Muscle layer of duodenum (tissue), 2 donors: Measurements from ENCODE around the gene DRC3.

Experiments used
- H3K27ac ChIP-seq: one replicate; pipeline ENCODE4 v1.7.0; 2013; ENCODE audit warnings: mild to moderate bottlenecking, low read length
- H3K27me3 ChIP-seq: one replicate; pipeline ENCODE4 v1.7.0; 2013; ENCODE audit warnings: low read depth, mild to moderate bottlenecking, control low read depth, low read length
- H3K36me3 ChIP-seq, 2 donors: one replicate each; pipeline ENCODE4 v1.7.0; 2013; ENCODE audit warnings: low read length in 2 of 2, control low read depth in 1 of 2, mild to moderate bottlenecking in 1 of 2; ENCODE audit not compliant: insufficient read depth in 2 of 2, control insufficient read depth in 1 of 2
- H3K4me1 ChIP-seq, 2 donors: one replicate each; pipeline ENCODE4 v1.7.0; 2013; ENCODE audit warnings: low read length in 2 of 2, mild to moderate bottlenecking in 2 of 2, control low read depth in 1 of 2, moderate library complexity in 1 of 2; ENCODE audit not compliant: insufficient read depth in 2 of 2, control insufficient read depth in 1 of 2
- H3K4me3 ChIP-seq, 2 donors: one replicate each; pipeline ENCODE4 v1.7.0; 2013; ENCODE audit warnings: low read length in 2 of 2, low read depth in 1 of 2, mild to moderate bottlenecking in 1 of 2
- H3K9me3 ChIP-seq, 2 donors: one replicate each; pipeline ENCODE4 v1.7.0; 2013; ENCODE audit warnings: low read length in 2 of 2, control low read depth in 1 of 2, mild to moderate bottlenecking in 1 of 2; ENCODE audit not compliant: control insufficient read depth in 1 of 2
- donor health status: healthy.

The DRC3 gene

DNA sequence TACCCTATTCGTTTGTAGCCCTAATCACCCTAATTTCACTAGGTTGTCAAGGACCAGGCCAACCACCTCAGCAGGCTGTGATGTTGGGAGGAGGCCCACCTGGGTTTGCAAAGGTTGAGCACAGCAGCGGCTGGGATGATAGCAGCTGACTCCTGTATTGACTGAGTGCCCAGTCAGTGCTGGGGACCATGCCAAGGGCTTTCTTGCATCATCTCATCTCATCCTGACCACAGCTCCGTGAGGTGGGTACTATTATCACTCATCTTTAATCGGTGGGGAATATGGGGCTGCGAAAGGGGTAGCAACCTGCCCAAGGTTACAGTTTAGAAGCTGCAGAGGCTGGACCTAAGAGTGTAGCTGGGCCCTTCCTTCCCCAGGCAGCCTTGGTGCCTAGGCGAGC lies 54.6 kb downstream of the DRC3 start:
- no peak overlapping the region for H3K27ac ChIP-seq

GRCh38 chr17:18028114-18028951 lies 55.7 kb downstream of the DRC3 start:
- no peaks in the 10 kb centered on the region for H3K9me3 ChIP-seq
- H3K4me3 ChIP-seq, result no peak overlapping the region
- no peak overlapping the region for H3K27ac ChIP-seq
- peaks cover 2 to 6% of the 10 kb centered on the region in 2 donors for H3K4me1 ChIP-seq
- H3K36me3 ChIP-seq, result peaks cover 5 to 22% of the 10 kb centered on the region in 2 donors
- no peaks in the 10 kb centered on the region for H3K27me3 ChIP-seq

More for the DNA sequence above, 54.6 kb downstream of the DRC3 start:
- Histone ChIP-seq H3K27me3 (no peaks in the 10 kb centered on the region), H3K9me3 (no peaks in the 10 kb centered on the region), H3K36me3 (peaks cover 5 to 22% of the 10 kb centered on the region in 2 donors), H3K4me3 (no peak overlapping the region), H3K4me1 (peaks cover 0 to 6% of the 10 kb centered on the region in 2 donors)

DNA sequence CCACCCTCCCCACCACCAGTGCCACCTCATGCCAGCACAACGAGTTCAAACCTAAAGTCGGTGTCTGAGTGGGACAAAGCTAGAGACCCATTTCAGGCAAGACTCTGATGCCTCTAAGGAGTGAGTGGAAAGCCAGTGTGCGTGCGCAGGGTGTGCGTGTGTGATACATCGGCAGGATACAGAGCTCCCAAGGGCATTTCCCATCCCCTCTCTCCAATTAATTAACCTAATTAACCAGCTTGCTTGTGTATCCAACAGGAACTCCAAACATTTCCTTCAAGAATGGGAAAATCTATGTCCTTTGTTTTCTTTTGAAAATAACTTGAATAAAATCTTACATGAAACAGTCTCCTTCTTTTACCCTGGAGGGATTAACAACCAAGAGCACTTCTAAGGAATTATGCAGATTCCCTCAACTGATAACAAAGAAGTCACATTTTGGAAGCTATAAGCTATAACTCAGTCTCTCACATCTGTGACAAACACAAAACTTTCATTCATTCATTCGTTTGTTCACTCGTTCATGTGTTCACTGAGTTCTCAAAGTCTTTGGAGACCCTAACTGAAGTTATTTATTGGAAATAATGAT lies 56.4 kb downstream of the DRC3 start:
- H3K36me3 ChIP-seq, result peaks cover 5 to 21% of the 10 kb centered on the region in 2 donors
- H3K27ac ChIP-seq, result no peak overlapping the region
- H3K4me1 ChIP-seq, result peaks cover 3 to 6% of the 10 kb centered on the region in 2 donors
- no peaks in the 10 kb centered on the region for H3K9me3 ChIP-seq
- H3K4me3 ChIP-seq, result no peak overlapping the region
- H3K27me3 ChIP-seq, result no peaks in the 10 kb centered on the region

GRCh38 chr17:18031955-18032354 lies 59.3 kb downstream of the DRC3 start:
- H3K4me1 ChIP-seq, result peaks cover 0 to 3% of the 10 kb centered on the region in 2 donors
- H3K36me3 ChIP-seq, result peaks cover 5 to 9% of the 10 kb centered on the region in 2 donors
- H3K27ac ChIP-seq, result no peak overlapping the region
- H3K4me3 ChIP-seq, result no peak overlapping the region
- H3K27me3 ChIP-seq, result no peaks in the 10 kb centered on the region
- no peaks in the 10 kb centered on the region for H3K9me3 ChIP-seq

- Histone ChIP-seq H3K36me3 (no peaks in the 10 kb centered on the region), H3K9me3 (no peaks in the 10 kb centered on the region), H3K4me1 (peaks cover 12 to 13% of the 10 kb centered on the region in 2 donors), H3K27ac (no peak overlapping the region), H3K4me3 (no peak overlapping the region), H3K27me3 (no peaks in the 10 kb centered on the region)
Measured at GRCh38 chr17:18033442-18034099, 60.9 kb downstream of the DRC3 start.

- Histone ChIP-seq H3K27me3 (no peaks in the 10 kb centered on the region), H3K4me1 (peaks cover 17 to 21% of the 10 kb centered on the region in 2 donors), H3K9me3 (no peaks in the 10 kb centered on the region), H3K4me3 (no peak overlapping the region), H3K27ac (no peak overlapping the region), H3K36me3 (no peaks in the 10 kb centered on the region)
Measured at GRCh38 chr17:18035704-18036103, 63.0 kb downstream of the DRC3 start.

GRCh38 chr17:18037486-18037885 lies 64.8 kb downstream of the DRC3 start:
- H3K9me3 ChIP-seq, result no peaks in the 10 kb centered on the region
- H3K36me3 ChIP-seq, result no peaks in the 10 kb centered on the region
- H3K4me1 ChIP-seq, result peaks cover 25 to 31% of the 10 kb centered on the region in 2 donors
- H3K4me3 ChIP-seq, result no peak overlapping the region
- H3K27ac ChIP-seq, result no peak overlapping the region
- no peaks in the 10 kb centered on the region for H3K27me3 ChIP-seq

DNA sequence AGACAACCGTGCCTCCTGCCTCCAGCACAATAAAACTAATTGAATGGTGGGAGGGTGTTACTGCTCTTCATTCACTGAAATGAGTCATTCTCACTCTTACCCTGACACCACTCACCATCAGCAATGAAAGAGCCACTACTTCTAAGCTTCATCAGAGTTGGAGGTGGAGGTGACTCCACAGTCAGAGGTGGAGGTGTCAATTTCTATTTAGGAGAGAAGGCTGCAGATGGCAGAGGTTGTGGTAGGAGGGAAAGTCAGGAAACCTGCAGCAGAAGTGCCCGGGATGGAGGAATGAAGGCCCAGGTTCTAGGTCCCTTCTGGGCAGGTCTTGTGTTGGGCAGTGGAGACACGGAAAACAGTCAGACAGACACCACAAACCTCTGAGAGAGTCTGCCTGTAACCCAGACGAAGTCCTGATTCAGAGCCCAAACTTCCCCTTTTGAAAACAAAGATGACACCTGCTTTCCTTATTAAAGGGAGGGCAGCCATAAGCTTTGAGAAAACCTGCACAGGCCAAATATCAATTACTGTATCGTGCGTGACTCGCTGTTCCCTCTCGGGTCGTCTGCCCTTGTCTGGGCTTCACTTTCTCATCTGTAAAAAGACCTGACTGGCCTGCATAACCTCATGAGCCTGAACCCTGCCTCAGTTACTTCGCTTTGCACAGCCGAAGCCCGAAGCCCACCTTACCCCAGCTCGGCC lies 65.6 kb downstream of the DRC3 start:
- H3K36me3 ChIP-seq, result no peaks in the 10 kb centered on the region
- H3K4me1 ChIP-seq, result peaks cover 23 to 31% of the 10 kb centered on the region in 2 donors

GRCh38 chr17:18038861-18039534 lies 66.3 kb downstream of the DRC3 start, which contains the start of the genes ATPAF2 and GID4:
Gene ATPAF2 (minus strand): TSS chr17:18039168. CDS start chr17:18039013, 155 bp downstream.
Gene GID4 (plus strand): TSS chr17:18039408. CDS start chr17:18039465, 57 bp downstream.
- Histone ChIP-seq H3K27me3 (no peaks in the 10 kb centered on the region), H3K4me1 (peaks cover 21 to 31% of the 10 kb centered on the region in 2 donors), H3K27ac (peak within 1 kb of the TSS; percentile 48), H3K36me3 (no peaks in the 10 kb centered on the region), H3K9me3 (no peaks in the 10 kb centered on the region), H3K4me3 (peak within 1 kb of the TSS; percentile 82 to 94)

More for the DNA sequence above, 65.6 kb downstream of the DRC3 start:
- peak overlapping the region; percentile 48 for H3K27ac ChIP-seq
- H3K4me3 ChIP-seq, result peak overlapping the region; percentile 82 to 94
- H3K9me3 ChIP-seq, result no peaks in the 10 kb centered on the region
- H3K27me3 ChIP-seq, result no peaks in the 10 kb centered on the region

DNA sequence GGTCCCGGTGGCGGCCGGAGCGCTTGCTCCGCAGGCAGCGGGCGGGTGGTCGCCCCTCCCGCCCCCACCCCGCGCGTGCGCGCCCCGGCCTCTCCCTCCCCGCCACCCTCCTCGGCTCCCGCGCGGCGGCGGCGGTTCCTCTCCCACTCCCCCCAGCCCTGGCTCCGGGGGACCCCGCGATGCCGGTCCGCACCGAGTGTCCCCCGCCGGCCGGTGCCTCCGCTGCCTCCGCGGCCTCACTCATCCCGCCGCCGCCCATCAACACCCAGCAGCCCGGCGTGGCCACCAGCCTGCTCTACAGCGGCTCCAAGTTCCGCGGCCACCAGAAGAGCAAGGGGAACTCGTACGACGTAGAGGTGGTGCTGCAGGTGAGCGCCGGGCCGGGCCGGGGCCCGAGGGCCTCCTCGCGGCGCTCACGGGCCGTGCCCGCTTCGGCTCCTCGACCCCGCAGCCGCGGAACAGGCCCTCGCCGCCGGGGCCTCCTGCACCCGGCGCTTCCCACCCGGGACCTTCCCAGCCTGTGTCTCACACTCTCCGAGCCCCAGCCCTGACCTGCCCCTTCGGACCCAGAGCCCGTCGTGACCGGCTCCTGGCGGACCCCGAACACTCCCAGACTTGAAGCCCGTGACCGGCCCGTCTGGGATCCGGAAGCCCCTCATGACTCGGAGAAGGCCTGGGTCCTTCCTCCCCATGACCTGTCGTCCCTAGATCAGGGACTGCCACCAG lies 67.0 kb downstream of the DRC3 start:
- H3K4me3 ChIP-seq, result peak overlapping the region; percentile 82 to 94
- no peaks in the 10 kb centered on the region for H3K36me3 ChIP-seq
- no peaks in the 10 kb centered on the region for H3K9me3 ChIP-seq
- H3K27me3 ChIP-seq, result no peaks in the 10 kb centered on the region
- no peak overlapping the region for H3K27ac ChIP-seq
- peaks cover 21 to 31% of the 10 kb centered on the region in 2 donors for H3K4me1 ChIP-seq
